ENCODE results near the gene RABGAP1L.
"Not testable (repeated sequence)": the region's sequence is repeated elsewhere in the genome, so short reads cannot be mapped to it uniquely, and the experiment has no call there.

RABGAP1L gene

GRCh38 chr1:174812016-174812415, 652.7 kb downstream of the RABGAP1L start:
- H3K36me3 ChIP-seq (ENCODE audit: control insufficient read depth in 2 of 2, insufficient read depth in 1 of 2, low read length in 2 of 2): no peaks in the 10 kb centered on the region
- H3K4me3 ChIP-seq (ENCODE audit: low read depth, low read length): no peak overlapping the region
- H3K4me1 ChIP-seq (ENCODE audit: control insufficient read depth, insufficient read depth, low read length): no peaks in the 10 kb centered on the region
- ChIA-PET POLR2A (interaction anchor here (3.4 kb wide), 1 partner anchor 12 kb away, joined by 9 read pairs; no protein-coding TSS in a partner anchor), CTCF (interaction anchor here (0.6 kb wide), 1 partner anchor 25 kb away, joined by 3 read pairs; no protein-coding TSS in a partner anchor)
- TF ChIP-seq ZBTB21 (tag by site-specific recombination; IDR thresholded peaks at IDR 0.05): no peak
- no peak for TF ChIP-seq BCL11B (tag by site-specific recombination; IDR thresholded peaks at IDR 0.05; ENCODE audit: low read depth)
- no peaks in the 10 kb centered on the region for H3K9me3 ChIP-seq (ENCODE audit: control insufficient read depth, insufficient read depth, low read depth, low read length)
- H3K27ac ChIP-seq (ENCODE audit: extremely low read depth, low read depth, low read length): no peak overlapping the region

DNA sequence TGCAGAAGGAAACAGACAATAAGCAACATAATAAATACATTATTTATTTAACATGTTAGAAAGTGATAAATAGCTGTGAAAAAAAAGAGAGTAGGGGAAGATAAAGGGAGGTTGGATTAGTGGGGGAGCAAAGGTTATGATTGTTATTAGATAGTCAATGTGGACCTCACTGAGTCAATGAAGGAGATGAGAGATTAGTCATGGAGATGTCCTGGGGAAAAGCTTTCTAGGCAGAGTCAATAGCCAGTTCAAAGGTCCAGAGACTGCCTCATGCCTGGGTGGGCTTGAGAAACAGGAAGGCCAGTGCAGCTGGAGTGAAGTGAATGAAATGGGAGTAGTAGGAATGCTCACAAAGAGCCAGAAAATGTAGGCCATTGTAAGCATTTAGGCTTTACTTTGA, 653.3 kb downstream of the RABGAP1L start:
- H3K36me3 ChIP-seq (ENCODE audit: control insufficient read depth in 2 of 2, insufficient read depth in 1 of 2, low read length in 2 of 2): no peaks in the 10 kb centered on the region
- CTCF ChIA-PET: no interaction called here
- H3K4me1 ChIP-seq (ENCODE audit: control insufficient read depth, insufficient read depth, low read length): peaks cover 3% of the 10 kb centered on the region; the same call in 1 of the 2 replicates
- H3K27ac ChIP-seq (ENCODE audit: extremely low read depth, low read depth, low read length): no peak overlapping the region
- no peaks in the 10 kb centered on the region for H3K9me3 ChIP-seq (ENCODE audit: control insufficient read depth, insufficient read depth, low read depth, low read length)
- no peak overlapping the region for H3K4me3 ChIP-seq (ENCODE audit: low read depth, low read length)
- POLR2A ChIA-PET: interaction anchor here (3.4 kb wide), 1 partner anchor 13 kb away, joined by 9 read pairs; no protein-coding TSS in a partner anchor
- TF ChIP-seq ZNF354C (tag by site-specific recombination; IDR thresholded peaks at IDR 0.05; ENCODE audit: borderline replicate concordance, low read depth) (no peak), HOXC10 (CRISPR knock-in tag; IDR thresholded peaks at IDR 0.05) (no peak), ZNF548 (tag by site-specific recombination; IDR thresholded peaks at IDR 0.05) (no peak), ZNF391 (tag by site-specific recombination; IDR thresholded peaks at IDR 0.05; ENCODE audit: borderline replicate concordance, low read depth) (no peak), AEBP2 (tag by site-specific recombination; IDR thresholded peaks at IDR 0.05; ENCODE audit: borderline replicate concordance) (no peak), ZNF843 (tag by site-specific recombination; IDR thresholded peaks at IDR 0.05) (no peak), SCRT1 (tag by site-specific recombination; IDR thresholded peaks at IDR 0.05; ENCODE audit: borderline replicate concordance) (no peak)

DNA sequence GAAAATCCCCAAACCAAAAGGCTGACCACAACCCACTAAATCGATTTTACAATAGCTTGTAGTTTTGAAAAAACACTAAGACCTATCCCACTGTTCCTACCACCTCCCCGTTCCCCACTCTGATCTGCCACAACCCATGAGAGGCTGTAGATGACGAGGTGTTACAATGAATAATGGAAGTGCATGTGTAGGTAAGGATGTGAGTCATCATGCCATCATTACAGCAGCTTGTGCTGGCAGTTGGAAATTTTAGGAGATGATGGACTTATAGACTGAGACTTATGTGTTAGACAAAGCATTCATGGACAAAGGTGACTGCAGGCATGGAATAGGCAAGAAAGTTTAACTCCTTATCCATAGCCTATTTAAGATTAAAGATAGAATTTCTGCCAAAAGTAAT, 655.7 kb downstream of the RABGAP1L start:
- Histone ChIP-seq H3K36me3 (ENCODE audit: control insufficient read depth in 2 of 2, insufficient read depth in 1 of 2, low read length in 2 of 2) (no peaks in the 10 kb centered on the region), H3K4me1 (ENCODE audit: control insufficient read depth, insufficient read depth, low read length) (peaks cover 3% of the 10 kb centered on the region; the same call in 1 of the 2 replicates), H3K9me3 (ENCODE audit: control insufficient read depth, insufficient read depth, low read depth, low read length) (no peaks in the 10 kb centered on the region), H3K4me3 (ENCODE audit: low read depth, low read length) (no peak overlapping the region), H3K27ac (ENCODE audit: extremely low read depth, low read depth, low read length) (no peak overlapping the region)
- TF ChIP-seq ZNF785 (tag by site-specific recombination; IDR thresholded peaks at IDR 0.05): no peak
- no peak for TF ChIP-seq ZNF175 (tag by site-specific recombination; IDR thresholded peaks at IDR 0.05)
- no peak for TF ChIP-seq ZNF510 (tag by site-specific recombination; IDR thresholded peaks at IDR 0.05; ENCODE audit: insufficient replicate concordance)
- TF ChIP-seq ZNF174 (tag by site-specific recombination; IDR thresholded peaks at IDR 0.05): no peak
- no peak for TF ChIP-seq KLF8 (tag by site-specific recombination; IDR thresholded peaks at IDR 0.05)
- peak; percentile 79 for TF ChIP-seq ZNF600 (tag by site-specific recombination; IDR thresholded peaks at IDR 0.05)
- TF ChIP-seq ZNF473 (tag by site-specific recombination; IDR thresholded peaks at IDR 0.05): no peak
- no peak for TF ChIP-seq TRIM28 (IDR thresholded peaks at IDR 0.05; ENCODE audit: borderline replicate concordance, low read length)
- ChIA-PET CTCF (interaction anchor here (0.6 to 1.9 kb wide), 5 partner anchors 17 to 1877 kb away, joined by 3 to 6 read pairs (median 3); no protein-coding TSS in a partner anchor), POLR2A (interaction anchor here (1.7 kb wide), 1 partner anchor 16 kb away, joined by 3 read pairs; no protein-coding TSS in a partner anchor)

DNA sequence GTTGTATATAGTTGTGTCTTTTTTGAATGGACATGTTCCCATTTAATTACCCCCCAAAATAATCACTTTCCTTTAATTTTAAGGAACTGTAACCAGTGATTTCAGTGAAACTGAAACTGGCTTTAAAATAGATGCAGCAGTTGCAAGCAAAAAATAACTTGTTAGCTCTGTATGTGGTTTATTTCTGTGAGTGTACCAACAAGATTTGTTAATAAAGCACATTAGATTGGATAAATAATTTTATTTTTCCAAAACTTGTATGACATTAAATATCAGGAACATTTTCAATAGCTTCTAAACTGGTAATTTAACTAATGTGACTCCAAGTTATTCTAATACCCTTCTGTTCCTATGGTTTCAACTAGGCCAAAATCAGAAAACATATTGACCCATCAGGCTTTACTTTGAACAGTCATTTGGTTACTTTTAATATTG, 656.2 kb downstream of the RABGAP1L start:
- TF ChIP-seq ZNF571 (tag by site-specific recombination; IDR thresholded peaks at IDR 0.05) (no peak), ZNF660 (tag by site-specific recombination; IDR thresholded peaks at IDR 0.05) (no peak), GLI4 (tag by site-specific recombination; IDR thresholded peaks at IDR 0.05) (no peak), ZNF274 (IDR thresholded peaks at IDR 0.05; ENCODE audit: low read length) (no peak), ZNF274 (tag by site-specific recombination; IDR thresholded peaks at IDR 0.05; ENCODE audit: borderline replicate concordance) (no peak)
- Histone ChIP-seq H3K27ac (ENCODE audit: extremely low read depth, low read depth, low read length) (no peak overlapping the region), H3K36me3 (ENCODE audit: control insufficient read depth in 2 of 2, insufficient read depth in 1 of 2, low read length in 2 of 2) (no peaks in the 10 kb centered on the region), H3K4me3 (ENCODE audit: low read depth, low read length) (no peak overlapping the region), H3K4me1 (ENCODE audit: control insufficient read depth, insufficient read depth, low read length) (peaks cover 3% of the 10 kb centered on the region; the same call in 1 of the 2 replicates), H3K9me3 (ENCODE audit: control insufficient read depth, insufficient read depth, low read depth, low read length) (no peaks in the 10 kb centered on the region)
- POLR2A ChIA-PET: interaction anchor here (1.1 to 1.7 kb wide), 2 partner anchors 11 to 16 kb away, joined by 3 read pairs; no protein-coding TSS in a partner anchor
- CTCF ChIA-PET: interaction anchor here (0.6 to 1.9 kb wide), 2 partner anchors 121 to 183 kb away, joined by 6 read pairs; no protein-coding TSS in a partner anchor

- H3K36me3 ChIP-seq (ENCODE audit: control insufficient read depth in 2 of 2, insufficient read depth in 1 of 2, low read length in 2 of 2); H3K4me1 ChIP-seq (ENCODE audit: control insufficient read depth, insufficient read depth, low read length); POLR2A ChIA-PET; H3K4me3 ChIP-seq (ENCODE audit: low read depth, low read length); H3K27ac ChIP-seq (ENCODE audit: extremely low read depth, low read depth, low read length); H3K9me3 ChIP-seq (ENCODE audit: control insufficient read depth, insufficient read depth, low read depth, low read length): not testable (repeated sequence)
- CTCF ChIA-PET: interaction anchor here (1.9 kb wide), 1 partner anchor 182 kb away, joined by 6 read pairs; no protein-coding TSS in a partner anchor
These were observed 657.3 kb downstream of the RABGAP1L start for GRCh38 chr1:174816621-174817020.

Measured in HEK293 (cell line).